ENCODE data around the gene CWF19L2.

DNA sequence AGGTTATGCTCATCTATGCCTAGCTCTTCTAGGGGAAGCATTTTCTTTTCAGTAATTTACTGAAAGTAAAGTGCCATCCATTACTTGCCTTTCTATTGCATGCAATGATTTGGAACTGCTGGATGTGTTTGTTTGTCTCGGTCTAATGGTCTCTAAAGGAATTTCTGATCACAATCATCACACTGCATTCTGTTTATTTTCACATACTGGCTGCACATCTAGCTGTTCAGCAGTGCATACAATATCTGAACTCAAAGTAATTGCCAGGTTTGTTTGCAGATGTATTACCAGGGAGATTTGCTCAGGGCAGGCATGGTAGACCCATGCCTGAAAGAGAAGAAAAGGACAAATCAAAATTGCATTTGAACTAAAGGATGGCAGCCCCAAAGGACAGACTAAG is 36.4 kb upstream of the CWF19L2 start:
- TF ChIP-seq, protein P1, sequence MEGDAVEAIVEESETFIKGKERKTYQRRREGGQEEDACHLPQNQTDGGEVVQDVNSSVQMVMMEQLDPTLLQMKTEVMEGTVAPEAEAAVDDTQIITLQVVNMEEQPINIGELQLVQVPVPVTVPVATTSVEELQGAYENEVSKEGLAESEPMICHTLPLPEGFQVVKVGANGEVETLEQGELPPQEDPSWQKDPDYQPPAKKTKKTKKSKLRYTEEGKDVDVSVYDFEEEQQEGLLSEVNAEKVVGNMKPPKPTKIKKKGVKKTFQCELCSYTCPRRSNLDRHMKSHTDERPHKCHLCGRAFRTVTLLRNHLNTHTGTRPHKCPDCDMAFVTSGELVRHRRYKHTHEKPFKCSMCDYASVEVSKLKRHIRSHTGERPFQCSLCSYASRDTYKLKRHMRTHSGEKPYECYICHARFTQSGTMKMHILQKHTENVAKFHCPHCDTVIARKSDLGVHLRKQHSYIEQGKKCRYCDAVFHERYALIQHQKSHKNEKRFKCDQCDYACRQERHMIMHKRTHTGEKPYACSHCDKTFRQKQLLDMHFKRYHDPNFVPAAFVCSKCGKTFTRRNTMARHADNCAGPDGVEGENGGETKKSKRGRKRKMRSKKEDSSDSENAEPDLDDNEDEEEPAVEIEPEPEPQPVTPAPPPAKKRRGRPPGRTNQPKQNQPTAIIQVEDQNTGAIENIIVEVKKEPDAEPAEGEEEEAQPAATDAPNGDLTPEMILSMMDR (IDR thresholded peaks at IDR 0.05; ENCODE audit: low read depth, low read length, poor library complexity, severe bottlenecking) = no peak
- no peak for TF ChIP-seq EZH2phosphoT487 (IDR thresholded peaks at IDR 0.05; ENCODE audit: borderline replicate concordance, low read length)

Data from DOHH2 (cell line).